NK-92 (cell line): Measurements from ENCODE around the gene IER5L.
"Not testable (repeated sequence)": the region's sequence is repeated elsewhere in the genome, so short reads cannot be mapped to it uniquely, and the experiment has no call there.

Experiments
- DNase-seq: peaks from one replicate; lab custom pipeline; 2025; ENCODE audit not compliant: unreplicated experiment; lab: John Stamatoyannopoulos, UW

The IER5L gene

DNA sequence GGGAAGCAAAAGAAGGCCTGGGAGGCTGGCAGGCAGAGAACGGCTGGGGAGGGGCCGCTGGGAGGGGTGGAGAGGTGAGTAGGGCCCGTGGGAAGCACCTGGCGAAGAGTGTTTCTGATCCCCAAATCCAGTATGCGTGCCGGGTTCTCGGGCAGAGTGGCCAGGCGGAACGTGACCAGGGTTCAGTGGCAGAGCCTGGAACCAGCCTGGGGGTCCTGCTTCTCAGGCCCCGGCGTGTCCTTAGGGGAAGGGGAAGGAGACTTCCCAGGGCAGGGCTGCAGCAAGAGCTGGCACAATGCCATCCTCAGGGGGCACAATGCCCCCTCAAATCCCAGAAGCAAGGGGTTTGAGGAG is 25.5 kb upstream of the IER5L start:
- no peak for DNase-seq

DNA sequence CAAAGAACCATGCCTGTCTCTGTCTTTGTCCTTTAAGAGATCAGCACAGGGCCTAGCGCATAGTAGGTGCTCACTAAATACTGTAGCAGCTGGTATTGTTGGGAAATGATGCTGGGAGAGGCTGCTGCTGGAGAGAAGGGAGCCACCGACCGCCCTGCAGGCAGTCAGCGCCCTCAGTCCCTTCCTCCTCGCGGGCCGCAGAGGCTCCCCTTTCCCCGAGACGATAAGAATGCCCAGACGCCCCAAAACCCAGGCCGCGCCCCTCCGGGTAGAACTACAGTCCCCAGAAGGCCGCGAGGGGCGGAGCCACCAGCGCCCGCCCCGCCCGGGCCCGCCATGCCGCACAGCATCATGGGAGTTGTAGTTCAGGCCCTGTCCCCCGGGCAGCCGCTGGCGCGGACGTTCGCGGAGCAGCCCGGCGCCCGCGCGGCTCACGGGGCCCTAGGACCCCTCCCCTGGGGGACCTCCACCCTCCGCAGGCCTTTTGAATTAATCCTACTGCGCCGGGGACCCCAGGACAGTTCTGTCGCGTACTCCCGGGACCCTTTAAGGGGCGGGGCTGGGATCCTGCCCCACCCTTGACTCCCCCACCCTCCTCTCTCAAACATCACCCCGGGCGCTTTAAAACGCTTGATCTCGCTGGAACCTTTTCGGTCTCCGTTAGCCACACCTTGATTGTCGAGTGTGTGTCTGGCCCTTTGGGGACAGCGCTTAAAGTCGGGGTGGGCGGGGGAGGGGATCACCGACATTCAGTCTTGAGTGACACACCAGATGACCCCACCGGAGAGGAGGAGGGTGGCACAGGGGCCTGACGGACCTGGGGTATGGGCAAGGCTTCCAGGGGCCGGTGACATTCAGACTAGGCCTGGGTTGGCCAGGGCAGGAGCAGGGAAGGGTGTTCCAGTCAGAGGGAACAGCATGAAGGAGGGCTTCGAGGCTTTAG is 24.8 kb upstream of the IER5L start:
- DNase-seq = no peak

DNA sequence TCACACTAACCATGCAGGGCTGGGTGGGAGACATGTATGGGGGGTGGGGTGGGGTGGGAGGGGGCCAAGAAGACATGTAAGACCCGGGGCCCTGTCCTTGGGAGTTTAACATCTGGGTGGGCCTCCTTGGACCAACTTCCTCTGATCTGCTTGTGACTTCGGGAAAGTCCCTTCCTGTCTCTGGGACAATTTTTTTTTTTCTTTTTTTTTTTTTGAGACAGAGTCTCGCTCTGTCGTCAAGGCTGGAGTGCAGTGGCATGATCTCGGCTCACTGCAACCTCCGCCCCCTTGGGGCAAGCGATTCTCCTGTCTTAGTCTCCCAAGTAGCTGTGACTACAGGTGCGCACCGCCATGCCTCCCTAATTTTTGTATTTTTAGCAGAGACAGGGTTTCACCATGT is 23.8 kb upstream of the IER5L start:
- no peak for DNase-seq

DNA sequence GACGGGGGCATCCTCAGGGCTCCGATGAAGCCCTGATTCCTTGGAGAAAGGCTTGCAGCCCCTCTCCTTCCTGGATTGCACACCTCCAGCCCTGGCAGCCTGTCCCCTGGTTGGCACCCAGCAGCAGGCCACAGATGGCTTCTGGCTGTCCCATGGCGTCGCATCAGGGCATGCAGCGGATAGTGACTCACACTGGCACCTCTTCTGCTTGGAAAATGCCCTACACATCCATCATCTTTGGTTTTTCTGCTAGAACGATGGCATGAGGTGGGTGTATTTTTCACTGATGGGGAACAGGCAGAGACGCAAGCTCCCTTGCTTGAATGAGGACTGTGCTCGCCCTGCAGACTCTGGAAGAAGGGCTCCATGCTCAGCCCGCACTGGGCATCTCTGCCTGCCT is 23.2 kb upstream of the IER5L start:
- DNase-seq = no peak

DNA sequence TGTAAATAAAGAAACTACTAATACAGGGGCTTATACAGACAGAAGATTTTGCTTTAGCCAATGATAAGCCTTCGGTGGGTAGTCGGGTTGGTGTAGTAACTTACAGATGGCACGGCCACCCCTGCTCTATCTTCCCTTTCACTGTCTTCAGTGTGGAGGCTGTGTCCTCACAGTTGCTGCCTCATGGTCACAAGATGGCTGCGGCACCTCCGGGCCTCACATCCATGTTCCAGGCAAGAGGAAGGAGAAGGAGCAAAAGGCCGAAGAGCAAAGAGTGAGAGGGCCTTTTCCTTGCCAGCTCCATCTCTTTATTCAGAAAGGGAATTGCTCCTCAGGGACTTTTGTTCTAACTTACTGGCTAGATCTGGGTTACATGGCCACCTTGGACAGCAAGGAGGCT is 22.2 kb upstream of the IER5L start:
- no peak for DNase-seq

DNA sequence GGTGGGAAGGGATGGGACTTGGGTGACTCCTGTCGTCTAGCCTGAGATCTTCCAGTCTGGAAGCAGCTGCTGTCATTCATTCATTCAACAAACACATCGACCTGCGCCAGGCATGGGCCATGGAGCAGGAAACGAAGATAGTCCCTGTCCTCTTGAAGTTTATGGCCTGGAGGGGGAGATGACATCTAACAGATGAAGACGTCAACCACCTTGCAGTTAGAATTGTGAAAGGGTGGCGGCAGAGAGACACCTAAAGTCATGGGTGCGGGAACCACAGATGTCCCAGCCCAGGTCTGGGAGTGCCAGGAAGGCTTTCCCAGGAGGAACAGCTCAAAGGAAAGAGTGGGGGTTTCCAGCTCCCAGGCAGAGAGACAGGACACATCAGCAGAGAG is 21.0 kb upstream of the IER5L start:
- no peak for DNase-seq

DNA sequence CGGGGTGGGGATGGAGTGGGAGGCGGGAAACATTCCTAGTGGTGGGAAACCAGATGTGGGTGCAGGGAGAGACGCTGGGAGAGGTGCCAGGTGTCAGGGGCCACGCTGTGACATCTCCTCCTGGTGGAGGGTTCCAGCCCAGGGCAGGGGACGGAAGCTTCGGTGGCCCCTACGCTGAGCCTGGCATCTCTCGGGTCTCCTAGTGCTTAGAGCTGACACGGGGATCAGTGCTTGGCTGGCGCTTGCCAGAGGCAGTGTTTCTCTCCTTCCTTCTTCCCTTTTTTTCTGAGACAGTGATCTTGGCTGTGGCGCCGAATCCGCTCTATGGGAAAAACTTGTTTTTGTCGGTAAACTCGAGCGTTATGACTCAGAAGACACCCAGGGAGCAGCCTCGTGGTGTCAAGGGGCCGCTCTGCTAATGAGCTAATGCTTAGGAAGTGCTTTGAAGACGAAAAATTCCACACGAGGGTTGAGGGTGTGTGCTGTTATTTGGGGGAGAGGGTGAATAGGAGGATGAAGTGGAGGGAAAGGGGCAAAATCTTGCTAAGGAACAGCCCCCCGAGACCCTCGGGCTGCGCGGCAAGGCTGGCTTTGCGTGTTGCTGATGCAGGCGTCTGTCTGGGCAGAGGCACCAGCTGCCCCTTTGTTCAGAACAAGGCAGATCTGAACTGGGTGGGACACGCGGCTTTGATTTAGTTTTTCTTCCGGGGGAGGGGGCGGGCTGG is 20.4 kb upstream of the IER5L start:
- no peak for DNase-seq

DNA sequence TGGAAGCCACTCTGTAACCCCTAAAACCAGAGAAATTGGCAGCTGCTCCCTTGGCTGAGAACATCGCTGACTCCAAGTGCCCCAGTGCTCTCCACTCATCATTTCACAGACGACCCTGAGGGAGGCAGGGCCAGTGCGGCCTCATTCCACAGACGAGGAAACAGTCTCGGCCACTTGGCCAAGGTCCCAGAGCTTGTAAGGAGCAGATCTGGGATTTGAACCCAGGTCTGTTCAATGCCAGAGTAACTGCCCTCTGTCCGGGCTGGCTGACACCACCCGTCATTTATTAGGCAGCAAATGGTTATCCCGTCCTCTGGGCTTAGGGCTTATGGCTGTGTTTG is 19.9 kb upstream of the IER5L start:
- no peak for DNase-seq

DNA sequence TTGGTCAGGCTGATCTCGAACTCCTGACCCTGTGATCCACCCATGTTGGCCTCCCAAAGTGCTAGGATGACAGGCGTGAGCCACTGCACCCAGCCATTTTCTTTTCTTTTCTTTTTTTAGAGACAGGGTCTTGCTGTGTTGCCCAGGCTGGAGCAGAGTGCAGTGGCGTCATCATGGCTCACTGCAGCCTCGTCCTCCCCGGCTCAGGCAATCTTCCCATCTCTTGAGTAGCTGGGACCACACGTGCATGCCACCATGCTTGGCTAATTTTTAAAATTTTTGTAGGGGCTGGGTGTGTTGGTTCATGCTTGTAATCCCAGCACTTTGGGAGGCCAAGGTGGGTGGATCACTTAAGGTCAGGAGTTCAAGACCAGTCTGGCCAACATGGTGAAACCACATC is 19.0 kb upstream of the IER5L start:
- DNase-seq = not testable (repeated sequence)

DNA sequence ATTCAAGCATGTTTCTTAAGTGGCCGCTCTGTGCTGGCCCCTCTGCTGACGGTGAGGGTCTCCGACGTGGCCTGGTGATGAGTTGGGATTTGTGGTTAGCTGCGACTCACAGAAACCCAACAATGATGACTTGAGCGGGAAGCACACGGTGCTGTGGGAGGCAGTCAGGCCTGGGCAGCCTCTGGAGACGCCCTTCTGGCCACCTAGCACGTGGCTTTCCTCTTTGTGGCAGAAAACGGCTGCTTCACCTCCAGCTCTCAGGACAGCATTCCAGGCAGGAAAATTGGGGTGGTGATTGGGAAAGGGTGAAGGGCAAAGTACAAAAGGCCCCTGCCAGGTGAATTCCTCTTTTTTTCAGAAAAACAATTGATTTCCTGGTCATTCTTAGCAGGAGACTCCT is 17.5 kb upstream of the IER5L start:
- DNase-seq = no peak

DNA sequence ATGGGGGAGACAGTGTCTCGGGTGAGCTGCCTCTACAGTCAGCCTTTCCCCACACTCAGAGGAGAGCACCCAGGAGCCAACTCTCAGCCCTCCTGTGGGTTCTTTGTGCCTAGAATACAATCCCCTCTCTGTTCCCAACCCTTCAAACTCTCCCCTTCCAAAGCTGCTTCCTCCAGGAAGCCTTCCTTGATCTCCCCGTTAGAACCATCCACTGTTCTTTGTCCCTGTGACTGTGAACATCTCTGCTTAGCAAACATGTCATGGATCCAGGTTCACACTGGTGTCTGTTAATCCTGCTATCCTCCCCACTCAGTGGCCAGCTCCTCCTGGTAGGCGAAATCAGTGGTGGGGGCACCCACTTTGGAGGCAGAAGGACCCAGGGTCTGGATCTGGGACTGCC is 16.2 kb upstream of the IER5L start:
- no peak for DNase-seq

DNA sequence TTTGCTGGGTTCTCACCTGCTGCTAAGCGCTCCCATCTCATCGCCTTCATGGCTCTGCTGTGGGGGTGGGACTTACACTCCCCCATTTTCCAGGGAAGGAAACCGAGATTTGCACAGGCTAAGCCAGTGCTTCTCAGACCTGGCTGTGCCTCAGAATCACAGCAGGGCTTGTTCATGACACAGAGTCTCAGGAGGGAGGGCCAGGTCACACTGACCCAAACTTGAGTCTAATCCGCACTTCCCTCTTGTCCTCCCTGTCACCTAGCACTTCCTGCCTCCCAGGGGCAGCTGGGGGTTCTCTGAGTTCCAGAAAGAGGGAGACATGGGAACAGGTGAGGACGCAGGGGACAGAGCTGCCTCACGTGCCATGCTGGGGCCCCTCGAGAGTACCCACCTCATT is 15.6 kb upstream of the IER5L start:
- DNase-seq = no peak

DNA sequence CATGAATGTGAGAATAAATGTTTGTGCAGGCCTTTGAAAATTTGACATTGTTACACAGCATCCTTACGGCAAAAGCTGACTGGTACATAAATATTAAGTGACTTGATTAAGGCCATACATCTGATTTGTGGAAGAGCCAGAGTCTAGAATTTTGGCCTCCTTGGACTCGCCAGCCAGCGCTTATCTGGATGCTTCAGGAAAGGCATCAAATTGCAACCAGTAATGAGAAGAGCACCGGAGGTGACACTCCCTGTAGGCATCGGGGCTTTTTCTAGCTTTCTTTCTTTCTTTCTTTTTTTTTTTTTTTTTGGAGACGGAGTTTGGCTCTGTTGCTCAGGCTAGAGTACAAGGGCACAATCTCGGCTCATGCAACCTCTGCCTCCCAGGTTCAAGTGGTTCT is 13.2 kb upstream of the IER5L start:
- no peak for DNase-seq

DNA sequence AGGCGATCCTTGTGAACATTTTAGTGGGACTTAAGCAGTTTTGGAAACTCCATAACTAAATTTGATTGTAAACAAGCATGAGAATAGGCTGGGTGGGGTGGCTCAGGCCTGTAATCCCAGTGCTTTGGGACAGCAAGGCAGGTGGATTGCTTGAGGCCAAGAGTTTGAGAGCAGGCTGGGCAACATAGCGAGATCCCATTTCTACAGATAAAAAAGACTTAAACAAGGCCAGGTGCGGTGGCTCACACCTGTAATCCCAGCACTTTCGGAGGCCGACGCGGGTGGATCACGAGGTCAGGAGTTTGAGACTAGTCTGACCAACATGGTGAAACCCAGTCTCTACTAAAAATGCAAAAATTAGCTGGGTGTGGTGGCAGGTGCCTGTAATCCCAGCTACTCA is 11.9 kb upstream of the IER5L start:
- not testable (repeated sequence) for DNase-seq

DNA sequence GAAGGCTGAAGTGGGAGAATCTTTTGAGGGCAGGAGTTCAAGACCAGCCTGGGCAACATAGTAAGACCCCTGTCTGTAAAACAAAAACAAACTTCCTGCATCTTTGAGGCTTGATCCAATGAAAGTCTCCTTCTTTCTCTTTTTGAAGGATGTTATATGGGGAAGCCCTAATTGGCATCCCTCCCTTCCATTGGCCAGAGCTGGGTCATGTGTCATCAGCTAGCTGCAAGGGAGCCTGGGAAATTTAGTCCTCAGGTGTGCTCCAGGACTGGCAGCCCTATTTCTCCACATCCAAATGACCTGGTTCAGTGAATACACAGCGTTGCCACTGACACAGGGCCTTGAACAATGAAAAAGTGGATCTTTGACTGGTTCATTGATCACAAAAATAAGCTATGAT is 9.0 kb upstream of the IER5L start:
- no peak for DNase-seq

DNA sequence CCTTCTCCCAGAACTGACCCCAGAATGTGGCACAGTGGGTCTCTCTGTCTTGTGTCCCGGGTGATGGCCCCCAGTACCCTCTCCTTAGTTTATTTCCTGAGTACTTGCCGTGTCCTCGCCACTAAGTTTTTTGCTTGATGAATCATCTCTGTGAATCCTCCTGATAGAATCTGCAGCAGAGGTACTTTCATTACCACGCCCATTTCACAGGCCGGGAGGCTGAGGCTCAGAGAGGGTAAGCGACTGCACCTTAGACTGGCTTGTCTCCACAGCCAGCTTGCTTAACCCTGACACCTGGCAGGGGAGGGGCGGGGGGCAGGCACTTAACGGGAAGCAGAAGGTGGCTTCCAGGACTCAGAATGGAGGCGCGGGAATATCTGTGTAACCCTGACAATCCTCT is 7.9 kb upstream of the IER5L start:
- DNase-seq = no peak

DNA sequence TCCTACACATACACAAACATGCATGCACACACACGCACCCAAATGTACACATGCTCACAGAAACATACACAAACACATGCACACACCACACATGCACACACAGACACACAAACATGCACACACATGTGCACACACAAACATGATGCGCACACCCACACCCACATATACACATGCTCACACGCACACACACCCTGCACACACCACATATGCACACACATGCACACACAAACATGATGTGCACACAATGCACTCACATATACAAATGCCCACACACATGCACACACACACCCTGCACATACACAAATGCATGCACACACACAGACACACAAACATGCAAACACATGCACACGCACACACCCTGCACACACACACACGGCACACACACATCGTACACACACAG is 7.3 kb upstream of the IER5L start:
- no peak for DNase-seq

DNA sequence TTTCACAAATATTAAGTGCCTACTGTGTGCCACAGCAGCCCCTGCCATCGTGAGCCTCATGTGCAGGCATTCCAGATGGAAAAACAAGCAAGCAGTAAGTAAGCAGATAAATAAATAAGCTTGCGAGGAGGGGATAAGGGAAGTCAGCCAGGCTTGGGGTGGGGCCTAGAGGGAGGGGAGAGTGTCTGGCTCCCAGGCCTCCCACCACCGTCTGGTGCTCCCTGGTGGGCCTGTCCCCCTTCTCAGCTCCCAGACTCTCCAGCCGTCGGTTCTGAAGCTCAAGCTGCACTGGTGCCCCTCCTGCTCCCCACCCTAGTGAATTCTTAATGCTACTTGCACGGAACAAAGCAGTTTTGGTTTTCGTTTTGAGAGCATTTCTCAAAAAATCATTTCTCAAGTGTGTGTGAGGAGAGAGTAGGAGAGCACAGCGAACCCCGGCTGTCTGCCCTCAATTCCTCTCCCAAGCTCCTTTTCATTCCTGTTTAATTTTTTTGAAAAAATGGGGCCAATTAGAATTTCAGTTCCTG is 6.6 kb upstream of the IER5L start:
- DNase-seq = no peak

DNA sequence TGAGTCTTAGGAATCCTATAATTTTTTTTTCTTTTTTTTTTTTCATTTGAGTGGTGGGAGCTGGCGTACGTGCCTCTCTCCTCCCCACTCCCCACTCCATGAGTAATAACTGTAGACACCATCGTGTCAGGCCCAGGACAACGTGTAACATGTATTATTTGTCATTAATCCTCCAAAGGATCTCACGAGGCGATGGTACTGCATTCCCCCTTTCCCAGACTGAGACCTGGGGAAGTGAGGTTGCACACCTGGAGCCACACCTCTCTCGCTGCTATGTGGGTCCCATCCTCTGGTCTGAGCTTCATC is 6.1 kb upstream of the IER5L start:
- DNase-seq = no peak

DNA sequence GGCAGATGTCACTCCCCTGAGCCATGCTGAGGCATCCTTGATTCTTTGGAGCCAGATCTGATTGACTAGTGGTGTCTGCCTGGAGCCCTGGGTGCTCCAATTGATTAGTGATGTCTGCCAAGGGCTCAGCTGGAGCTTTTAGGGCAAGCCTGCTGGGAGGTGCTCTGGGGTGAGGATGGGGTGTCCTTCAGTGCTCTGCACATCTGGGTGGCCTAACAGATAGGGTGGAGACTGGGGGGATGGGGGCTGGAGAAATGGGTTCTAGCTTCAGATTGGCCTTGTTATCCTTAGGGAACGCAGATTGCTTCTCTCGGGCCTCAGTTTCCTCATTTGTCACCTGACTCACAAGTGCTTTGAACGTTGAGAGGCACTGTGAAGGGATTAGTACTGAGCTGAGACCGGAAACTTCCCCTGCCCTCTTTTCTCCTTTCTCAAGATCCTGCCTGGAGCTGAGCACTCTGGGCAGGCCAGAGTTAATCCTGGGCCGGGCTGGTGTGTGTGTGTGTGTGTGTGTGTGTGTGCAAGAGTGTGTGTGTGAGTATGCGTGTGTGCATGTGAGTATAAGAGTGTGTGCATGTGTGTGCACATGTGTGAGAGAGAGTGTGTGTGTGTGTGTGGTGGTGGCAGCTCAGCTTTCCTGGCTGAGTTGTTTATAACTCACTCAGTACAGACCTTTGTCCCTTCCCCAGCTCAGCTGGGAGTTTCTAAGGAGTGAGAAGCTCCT is 5.6 kb upstream of the IER5L start:
- no peak for DNase-seq

DNA sequence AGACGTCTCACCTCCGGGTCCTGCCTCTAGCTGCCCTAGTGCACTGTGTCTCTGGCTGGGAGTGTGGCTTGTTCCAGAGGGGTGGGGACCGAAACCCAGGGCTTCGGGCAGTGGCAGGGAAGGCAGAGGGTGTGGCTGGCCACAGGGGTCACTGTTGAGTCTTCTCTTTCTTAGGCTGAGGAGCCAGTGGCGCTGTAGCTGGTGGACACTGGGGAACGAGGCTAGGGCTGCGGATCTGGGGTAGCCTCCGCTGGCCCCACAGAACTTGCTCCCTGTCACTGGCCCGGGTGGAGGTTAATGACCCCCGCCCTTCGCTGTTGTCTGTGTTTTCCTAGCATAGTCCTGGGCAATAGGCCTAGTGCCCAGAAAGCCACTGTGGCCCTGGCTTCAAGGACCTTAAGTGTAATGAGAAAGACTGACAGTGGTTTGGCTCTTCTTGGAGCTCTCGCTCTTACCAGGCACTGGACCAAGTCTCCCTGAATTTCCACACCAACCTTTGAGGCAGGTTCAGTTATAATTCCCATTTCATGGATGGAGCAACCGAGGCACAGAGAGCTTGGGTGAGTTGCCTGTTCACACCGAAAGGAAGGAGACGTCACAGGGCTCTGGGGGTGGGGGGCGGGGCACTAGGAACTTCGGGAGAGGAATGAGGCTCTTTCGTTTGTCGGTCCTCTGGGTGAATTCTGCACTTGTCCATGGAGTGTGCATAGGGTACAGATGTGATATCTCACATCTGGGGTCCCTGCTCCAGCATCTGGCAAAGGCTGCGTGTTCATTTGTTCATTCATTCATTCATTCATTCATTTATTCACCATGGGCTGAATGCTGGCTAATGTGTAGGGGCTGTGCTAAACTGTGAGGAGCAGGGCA is 4.8 kb upstream of the IER5L start:
- DNase-seq = no peak
